HG02678 (cell line): ENCODE data around the gene ZNF575.

Experiments
- ATAC-seq: cut with Tn5 transposase; IDR thresholded peaks from one replicate; pipeline ENCODE4 v1.9.1; 2021; ENCODE audit warnings: mild to moderate bottlenecking, moderate library complexity; ENCODE audit not compliant: unreplicated experiment

The ZNF575 gene, protein sequence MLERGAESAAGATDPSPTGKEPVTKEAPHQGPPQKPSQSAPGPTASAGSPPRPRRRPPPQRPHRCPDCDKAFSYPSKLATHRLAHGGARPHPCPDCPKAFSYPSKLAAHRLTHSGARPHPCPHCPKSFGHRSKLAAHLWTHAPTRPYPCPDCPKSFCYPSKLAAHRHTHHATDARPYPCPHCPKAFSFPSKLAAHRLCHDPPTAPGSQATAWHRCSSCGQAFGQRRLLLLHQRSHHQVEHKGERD

DNA sequence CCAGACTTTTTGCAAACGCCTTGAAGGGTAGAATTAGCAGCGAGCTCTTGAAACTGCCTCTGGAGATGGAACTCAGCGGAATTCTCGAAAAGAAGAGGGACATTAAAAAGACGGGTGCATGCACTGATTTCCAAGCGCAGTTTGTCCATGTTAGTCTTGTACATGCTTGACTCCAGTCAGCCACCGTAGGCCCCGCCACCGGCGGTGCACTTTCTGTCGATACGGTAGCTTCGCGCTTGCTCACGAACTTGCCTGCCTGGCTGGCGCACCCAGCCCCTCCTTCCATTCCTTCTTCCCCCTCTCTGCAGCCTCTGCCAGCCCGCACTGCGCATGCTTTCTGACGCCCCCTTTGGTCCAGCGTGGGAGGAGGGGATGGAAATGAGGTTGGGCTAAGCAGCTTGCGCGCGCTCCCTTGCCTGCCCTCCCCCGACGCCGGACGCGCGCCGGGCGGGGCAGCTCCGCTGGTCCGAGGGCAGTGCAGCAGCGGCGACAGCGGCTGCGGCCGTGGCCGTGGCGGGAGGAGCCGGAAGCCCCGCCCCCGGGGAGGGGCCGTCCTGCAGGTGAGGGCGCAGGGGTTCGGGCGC is at the start of gene ZNF575:
TSS of gene ZNF575 (plus strand) at position 227 of the 584 bp plus-strand sequence. CDS start 1,235 bp downstream, outside the sequence.
- peak; percentile 70 for ATAC-seq

GRCh38 chr19:43483281-43483680 is 49.7 kb upstream of the ZNF575 start:
- ATAC-seq = no peak

DNA sequence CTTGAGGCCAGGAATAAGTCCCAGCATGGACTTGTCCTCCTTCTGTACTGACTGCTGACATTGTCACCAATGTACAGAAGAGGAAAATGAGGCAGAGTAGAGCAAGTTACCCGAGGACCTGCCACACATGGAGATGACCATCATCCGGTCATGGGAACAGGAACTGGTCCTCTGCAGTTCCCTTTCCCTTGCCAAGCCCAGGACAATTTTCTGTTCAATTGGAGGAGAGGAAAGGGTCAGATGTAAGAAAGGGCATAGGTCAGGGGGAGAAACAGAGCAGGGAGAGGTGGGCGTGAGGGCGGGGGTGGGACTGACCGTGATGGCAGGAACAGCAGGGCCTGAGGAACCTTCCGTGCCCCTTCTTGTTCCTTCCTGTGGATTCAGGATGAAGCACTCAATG is 47.0 kb upstream of the ZNF575 start:
- no peak for ATAC-seq

GRCh38 chr19:43486412-43486811 is 46.6 kb upstream of the ZNF575 start:
- no peak for ATAC-seq

DNA sequence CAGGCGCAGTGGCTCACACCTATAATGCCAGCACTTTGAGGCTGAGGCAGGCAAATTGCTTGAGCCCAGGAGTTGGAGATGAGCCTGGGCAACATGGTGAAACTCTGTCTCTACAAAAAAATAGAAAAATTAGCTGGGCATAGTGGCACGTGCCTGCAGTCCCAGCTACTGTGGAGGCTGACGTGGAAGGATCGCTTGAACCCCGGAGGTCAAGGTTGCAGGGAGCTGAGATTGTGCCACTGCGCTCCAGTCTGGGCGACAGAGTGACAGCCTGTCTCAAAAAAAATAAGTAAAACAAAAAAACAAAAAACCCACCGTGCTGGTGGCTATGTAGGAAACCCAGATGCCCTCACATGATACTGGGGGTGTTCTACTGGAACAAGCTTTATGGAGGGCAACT is 44.8 kb upstream of the ZNF575 start:
- ATAC-seq = no peak

- ATAC-seq = peak; percentile 45
These were observed 43.7 kb upstream of the ZNF575 start for GRCh38 chr19:43489310-43489709.

DNA sequence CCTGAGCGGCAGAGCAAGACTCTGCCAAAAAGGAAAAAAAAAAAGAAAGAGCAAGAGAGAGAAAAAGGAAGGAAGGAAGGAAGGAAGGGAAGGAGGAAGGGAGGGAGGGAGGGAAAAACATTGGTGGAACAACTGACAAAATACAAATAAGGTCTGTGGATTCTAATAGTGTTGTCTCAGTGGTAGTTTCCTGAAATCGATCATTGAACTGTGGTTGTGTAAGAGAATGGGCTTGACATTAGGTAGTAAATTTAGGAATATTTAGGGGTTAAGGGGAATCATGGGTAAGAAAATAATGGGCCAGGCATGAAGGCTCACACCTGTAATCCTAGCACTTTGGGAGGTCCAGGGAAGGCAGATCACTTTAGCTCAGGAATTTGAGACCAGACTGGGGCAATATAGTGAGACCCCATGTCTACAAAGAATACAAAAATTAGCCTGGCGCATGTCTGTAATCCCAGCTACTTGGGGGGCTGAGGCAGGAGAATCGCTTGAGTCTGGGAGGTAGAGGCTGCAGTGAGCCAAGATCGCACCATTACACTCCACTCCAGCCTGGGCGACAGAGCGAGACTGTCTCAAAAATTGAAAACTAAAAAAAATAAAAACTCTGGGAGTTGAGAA is 42.9 kb upstream of the ZNF575 start:
- no peak for ATAC-seq

- no peak for ATAC-seq
These were observed 42.2 kb upstream of the ZNF575 start for GRCh38 chr19:43490759-43491158.

DNA sequence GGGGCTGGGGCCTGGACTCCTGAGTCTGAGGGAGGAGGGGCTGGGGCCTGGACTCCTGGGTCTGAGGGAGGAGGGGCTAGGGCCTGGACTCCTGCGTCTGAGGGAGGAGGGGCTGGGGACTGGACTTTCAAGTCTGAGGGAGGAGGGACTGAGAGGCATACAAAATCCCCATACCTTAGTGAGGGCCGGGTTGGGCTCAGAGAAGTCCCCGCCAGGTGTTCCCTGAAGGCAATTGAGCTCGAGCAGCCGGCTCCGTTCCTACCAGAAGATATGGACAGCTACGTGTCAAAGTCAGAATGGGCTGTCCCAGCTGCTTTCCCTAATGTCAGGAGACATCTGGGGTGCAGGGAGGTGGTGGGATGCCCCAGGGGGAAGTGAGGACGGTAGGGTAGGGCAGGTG is 37.9 kb upstream of the ZNF575 start:
- ATAC-seq = no peak

GRCh38 chr19:43496960-43497359 is 36.0 kb upstream of the ZNF575 start:
- no peak for ATAC-seq

GRCh38 chr19:43498233-43498842 is 34.6 kb upstream of the ZNF575 start:
- ATAC-seq = no peak

GRCh38 chr19:43499042-43499441 is 33.9 kb upstream of the ZNF575 start:
- ATAC-seq = no peak

DNA sequence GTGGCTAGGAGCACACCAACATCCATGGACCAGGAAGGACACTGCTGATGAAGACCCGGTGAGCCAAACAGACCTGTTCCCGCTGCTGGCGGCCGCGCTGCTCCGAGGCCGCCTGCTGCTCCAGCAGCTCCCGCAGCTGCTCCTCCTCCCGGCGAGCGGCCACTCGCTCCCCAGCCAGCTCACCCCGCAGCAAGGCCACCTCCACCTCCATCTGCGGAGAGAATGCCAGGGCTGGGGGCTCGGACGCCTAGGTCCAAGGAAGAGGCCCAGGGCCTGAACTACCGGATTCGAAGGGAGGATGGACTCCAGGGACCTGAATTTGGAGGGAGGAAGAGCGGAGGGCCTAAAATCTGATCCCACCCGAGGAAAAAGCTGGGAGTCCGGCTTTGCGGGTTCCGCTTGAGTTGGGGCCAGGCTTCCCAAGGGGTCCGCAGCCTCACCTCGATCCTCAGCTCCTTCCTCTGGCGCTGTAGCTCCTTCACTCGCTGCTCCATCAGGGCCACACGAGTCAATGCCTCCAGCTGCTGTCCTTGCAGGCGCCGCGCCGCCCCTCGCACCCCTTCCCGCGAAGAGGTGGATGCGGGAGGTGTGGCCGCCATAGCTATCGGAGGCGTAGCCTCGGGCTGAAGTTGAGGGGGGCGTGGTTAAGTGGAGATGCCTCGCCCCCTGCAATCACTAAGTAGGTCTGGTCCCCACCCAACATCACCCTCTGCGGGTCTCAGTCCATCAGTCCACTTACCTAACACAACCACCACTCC is 31.1 kb upstream of the ZNF575 start:
- ATAC-seq = no peak

- ATAC-seq = no peak
These were observed 30.5 kb upstream of the ZNF575 start for GRCh38 chr19:43502419-43502976.

- peak; percentile 88 for ATAC-seq
These were observed 29.2 kb upstream of the ZNF575 start for GRCh38 chr19:43503501-43504425.

- peak; percentile 22 for ATAC-seq
These were observed 28.4 kb upstream of the ZNF575 start, which contains the start of gene PHLDB3 for GRCh38 chr19:43504426-43505185. TSS of gene PHLDB3 (minus strand) at chr19:43504746. CDS start at chr19:43504118, 628 bp downstream.

GRCh38 chr19:43505186-43505456 is 27.9 kb upstream of the ZNF575 start:
- no peak for ATAC-seq

DNA sequence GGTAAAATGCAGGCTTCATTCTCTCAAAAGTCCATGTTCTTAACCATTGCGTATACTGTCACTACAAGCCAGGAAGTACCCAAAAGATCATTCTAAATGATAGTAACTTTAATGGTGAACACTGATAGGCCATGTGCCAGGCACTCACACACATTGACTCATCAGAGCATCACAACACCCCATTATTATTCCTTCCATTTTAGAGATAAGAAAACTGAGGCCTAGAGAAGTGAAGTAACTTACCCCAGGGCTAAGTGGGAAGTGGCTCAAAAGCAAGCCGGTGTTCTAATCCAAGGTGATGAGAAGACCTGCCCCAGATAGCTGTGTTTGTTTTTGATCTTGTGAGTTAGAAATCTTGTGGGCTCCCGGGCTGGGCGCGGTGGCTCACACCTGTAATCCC is 27.0 kb upstream of the ZNF575 start:
- no peak for ATAC-seq

GRCh38 chr19:43506629-43507028 is 26.4 kb upstream of the ZNF575 start:
- ATAC-seq = no peak
